NCI-H446 treated with DMSO at 0.1 percent for 48 hours (cell line): Measurements from ENCODE around the gene TAF13.
"Not testable (repeated sequence)": the region's sequence is repeated elsewhere in the genome, so short reads cannot be mapped to it uniquely, and the experiment has no call there.

Source experiments
- DNase-seq: peaks from one replicate; lab custom pipeline; 2025; lab: John Stamatoyannopoulos, UW

The TAF13 gene

GRCh38 chr1:109046671-109047070 lies 29.1 kb downstream of the TAF13 start:
- no peak for DNase-seq

GRCh38 chr1:109045595-109045994 lies 30.2 kb downstream of the TAF13 start:
- DNase-seq: no peak

DNA sequence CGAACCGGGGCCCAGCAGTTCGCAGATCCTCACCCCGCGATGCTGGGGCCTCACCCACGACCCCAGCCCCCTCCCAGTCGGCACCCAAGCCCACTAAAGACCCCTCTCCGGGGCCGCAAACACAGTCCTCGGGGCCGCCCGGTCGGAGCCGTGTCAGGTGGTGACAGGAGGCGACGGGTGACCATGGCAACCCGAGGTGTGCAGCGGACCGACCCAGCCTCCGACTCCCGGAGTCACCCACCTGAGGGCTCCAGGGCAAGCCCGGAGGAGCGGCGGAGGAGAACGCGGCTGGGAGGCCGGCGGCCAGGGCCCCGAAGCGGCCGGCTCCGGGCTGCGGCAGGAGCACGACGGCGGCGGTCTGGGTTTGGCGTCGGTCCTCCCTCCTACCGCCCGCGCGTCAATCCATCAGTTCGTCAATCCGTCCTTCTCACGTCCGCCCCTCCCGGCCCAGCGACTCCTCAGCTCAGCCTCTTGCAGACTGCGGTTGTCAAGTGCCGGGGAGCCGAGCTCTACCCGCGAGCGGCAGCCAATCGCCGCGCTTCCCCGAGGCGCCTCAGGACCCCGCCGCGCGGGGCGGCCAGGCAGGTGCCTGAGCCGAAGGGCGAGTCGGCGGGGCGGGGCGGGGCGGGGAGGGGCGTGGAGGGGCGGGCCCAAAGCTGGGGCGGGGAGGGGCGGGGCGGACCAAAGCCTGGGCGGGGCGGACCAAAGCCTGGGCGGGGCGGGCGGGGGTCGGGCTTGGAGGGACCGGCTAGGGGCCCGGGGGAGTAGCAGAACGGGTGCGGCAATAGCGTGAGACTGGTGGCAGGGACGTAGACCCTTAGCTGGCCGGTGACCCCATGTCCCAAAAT lies 34.0 kb downstream of the TAF13 start, which contains the start of gene WDR47:
Gene WDR47, minus strand, starts transcription at position 482 of the 848 bp plus-strand sequence. CDS start 18,590 bp downstream, outside the sequence.
- DNase-seq: peak; percentile 95

- DNase-seq: no peak
Measured at GRCh38 chr1:109040989-109041620, 34.7 kb downstream of the TAF13 start.

DNA sequence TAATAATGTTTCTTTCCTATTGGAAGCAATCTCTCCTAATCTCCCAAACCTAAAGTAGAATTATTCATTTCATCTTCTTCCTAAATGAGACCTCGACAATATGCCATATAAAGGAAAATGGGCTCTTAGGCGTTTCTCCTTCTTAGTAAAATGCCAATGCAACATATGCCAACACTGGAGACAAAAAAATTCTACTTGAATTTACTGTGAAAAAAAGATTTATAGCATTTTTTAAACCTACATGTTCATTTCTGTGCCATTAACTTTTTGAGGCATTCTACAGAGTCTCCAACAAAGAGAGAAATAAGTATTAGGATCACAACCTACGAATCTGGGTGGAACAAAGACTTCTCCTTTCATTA lies 35.2 kb downstream of the TAF13 start:
- no peak for DNase-seq

- DNase-seq: no peak
Measured at GRCh38 chr1:109034382-109034781, 41.4 kb downstream of the TAF13 start.

- DNase-seq: not testable (repeated sequence)
Measured at GRCh38 chr1:109029493-109029892, 46.3 kb downstream of the TAF13 start.

DNA sequence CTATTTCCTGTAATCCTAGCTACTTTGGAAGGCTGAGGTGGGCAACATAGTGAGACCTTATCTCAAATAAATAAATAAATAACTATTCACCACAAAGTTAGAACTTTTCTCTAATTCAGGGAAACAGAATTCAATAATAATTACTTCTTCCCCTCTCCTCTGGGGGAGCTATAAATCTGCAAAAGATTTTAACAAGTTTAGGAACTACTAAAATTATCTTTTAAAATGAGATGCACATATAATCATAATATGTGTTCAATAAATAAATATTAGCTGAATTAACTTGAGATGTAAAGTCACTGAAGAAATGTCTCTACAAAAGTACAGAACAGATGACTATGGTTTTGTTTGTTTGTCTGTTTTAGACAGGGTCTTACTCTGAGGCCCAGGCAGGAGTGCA lies 48.0 kb downstream of the TAF13 start:
- DNase-seq: no peak

DNA sequence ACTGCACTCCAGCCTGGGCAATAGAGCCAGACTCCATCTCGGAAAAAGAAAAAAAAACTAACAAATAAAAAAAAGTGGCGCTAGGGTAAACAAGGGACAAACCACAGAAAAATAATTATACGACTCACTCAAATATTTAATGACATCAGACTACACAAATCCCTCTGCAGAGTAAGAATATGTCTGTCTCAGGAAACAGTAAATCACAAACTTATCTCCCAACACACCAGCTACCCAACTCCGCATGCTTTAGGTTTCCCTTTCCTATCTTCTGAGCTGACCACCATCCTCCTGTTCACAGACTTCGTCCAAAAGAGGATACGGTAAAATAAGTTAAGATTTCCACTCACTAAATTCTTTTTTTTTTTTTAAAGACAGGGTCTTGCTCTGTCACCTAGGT lies 50.1 kb downstream of the TAF13 start:
- DNase-seq: no peak

DNA sequence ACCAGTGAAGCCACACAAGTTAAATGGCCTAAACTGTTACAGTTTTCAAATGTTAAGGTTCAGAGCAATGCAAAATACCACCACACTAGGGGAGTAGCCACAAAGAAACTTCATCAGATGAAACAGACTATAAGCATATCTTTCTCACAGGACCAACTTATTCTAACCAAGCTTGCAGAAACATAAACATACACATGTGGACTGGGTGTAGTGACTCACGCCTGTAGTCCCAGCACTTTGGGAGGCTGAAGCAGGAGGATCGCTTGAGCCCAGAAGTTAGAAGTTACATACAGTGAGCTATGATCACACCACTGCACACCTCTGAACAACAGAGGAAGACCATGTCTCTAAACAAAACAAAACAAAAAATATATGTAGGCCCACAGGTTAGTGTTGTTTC lies 51.2 kb downstream of the TAF13 start:
- no peak for DNase-seq

DNA sequence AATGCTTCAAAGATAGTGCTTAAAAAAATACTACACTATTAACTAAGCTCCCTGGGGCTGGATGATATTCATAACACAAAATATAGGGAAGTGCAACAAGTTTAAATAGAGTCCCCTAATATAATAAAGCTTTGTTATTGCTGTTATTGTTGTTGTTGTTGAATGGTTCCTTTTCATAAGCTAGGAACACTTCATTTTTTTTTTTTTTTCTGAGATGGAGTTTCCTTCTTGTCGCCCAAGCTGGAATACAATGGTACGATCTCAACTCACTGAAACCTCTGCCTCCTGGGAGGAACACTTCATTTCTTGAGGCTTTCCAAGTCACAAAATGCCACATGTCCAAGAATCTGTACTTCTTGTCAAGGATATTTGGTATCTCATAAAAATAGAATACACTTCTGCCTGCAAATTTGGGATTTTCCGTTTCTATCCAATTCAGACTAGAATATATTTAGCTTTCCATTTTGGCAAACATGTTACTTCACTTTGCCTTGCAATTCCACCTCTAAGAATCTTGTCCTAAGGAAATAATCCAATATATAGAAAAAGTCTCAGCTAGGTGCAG lies 55.0 kb downstream of the TAF13 start:
- DNase-seq: no peak

DNA sequence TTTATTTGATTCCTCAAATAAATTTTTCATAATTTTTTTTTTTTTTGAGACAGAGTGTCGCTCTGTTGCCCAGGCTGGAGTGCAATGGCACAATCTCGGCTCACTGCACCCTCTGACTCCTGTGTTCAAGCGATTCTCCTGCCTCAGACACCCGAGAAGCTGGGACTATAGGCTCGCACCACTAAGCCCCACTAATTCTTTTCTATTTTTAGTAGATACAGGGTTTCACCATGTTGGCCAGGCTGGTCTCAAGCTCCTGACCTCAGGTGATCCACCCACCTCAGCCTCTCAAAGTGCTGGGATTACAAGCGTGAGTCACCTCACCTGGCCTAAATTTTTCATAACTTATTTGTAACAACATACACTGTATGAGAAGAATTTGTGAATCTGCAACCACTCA lies 58.1 kb downstream of the TAF13 start:
- not testable (repeated sequence) for DNase-seq

DNA sequence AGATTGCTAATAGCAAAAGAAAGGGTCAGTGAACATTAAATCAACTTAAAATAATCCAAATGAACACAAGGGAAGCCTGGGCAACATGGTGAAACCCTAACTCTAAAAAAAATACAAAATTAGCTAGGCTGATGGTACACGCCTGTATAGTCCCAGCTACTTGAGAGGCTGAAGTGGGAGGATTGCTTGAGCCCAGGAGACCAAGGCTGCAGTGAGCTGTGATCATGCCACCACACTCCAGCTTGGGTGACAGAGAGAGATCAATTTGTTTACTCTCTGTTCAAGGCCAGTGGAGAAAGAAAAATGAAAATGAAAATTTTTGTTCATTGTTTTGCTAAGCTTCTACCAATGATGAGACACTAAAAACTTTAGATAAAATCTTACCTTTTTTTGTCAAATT lies 58.7 kb downstream of the TAF13 start:
- no peak for DNase-seq
